GM21529 (cell line): Measurements from ENCODE around the gene ANKH.

Source experiments
- ATAC-seq: cut with Tn5 transposase; IDR thresholded peaks from one replicate; pipeline ENCODE4 v1.9.1; 2021; ENCODE audit not compliant: unreplicated experiment

The ANKH gene

GRCh38 chr5:14721990-14722656 lies 149.5 kb downstream of the ANKH start:
- no peak for ATAC-seq

GRCh38 chr5:14720236-14720923 lies 151.2 kb downstream of the ANKH start:
- ATAC-seq, result no peak

- no peak for ATAC-seq
These were observed 152.8 kb downstream of the ANKH start for GRCh38 chr5:14718778-14719177.

GRCh38 chr5:14716755-14717752 lies 154.5 kb downstream of the ANKH start:
- ATAC-seq, result no peak

- ATAC-seq, result no peak
These were observed 156.1 kb downstream of the ANKH start for GRCh38 chr5:14715481-14715880.

GRCh38 chr5:14714706-14715105 lies 156.9 kb downstream of the ANKH start:
- no peak for ATAC-seq

- no peak for ATAC-seq
These were observed 157.8 kb downstream of the ANKH start for GRCh38 chr5:14713476-14714390.

GRCh38 chr5:14712666-14713065 lies 158.9 kb downstream of the ANKH start:
- no peak for ATAC-seq

- ATAC-seq, result no peak
These were observed 159.4 kb downstream of the ANKH start for GRCh38 chr5:14712131-14712530.

GRCh38 chr5:14710313-14710994 lies 161.1 kb downstream of the ANKH start:
- ATAC-seq, result no peak

GRCh38 chr5:14708551-14708950 lies 163.0 kb downstream of the ANKH start:
- no peak for ATAC-seq

- no peak for ATAC-seq
These were observed 163.7 kb downstream of the ANKH start for GRCh38 chr5:14707811-14708390.

GRCh38 chr5:14706615-14707021 lies 165.0 kb downstream of the ANKH start:
- ATAC-seq, result no peak

GRCh38 chr5:14705556-14705955 lies 166.0 kb downstream of the ANKH start:
- ATAC-seq, result no peak

GRCh38 chr5:14702238-14702839 lies 169.2 kb downstream of the ANKH start:
- ATAC-seq, result no peak

- no peak for ATAC-seq
These were observed 170.0 kb downstream of the ANKH start for GRCh38 chr5:14701556-14701955.

- ATAC-seq, result no peak
These were observed 170.8 kb downstream of the ANKH start for GRCh38 chr5:14700478-14701436.

- no peak for ATAC-seq
These were observed 171.7 kb downstream of the ANKH start for GRCh38 chr5:14699807-14700400.
